Hepatocyte (in vitro differentiated cells): ENCODE data around the gene RNASE2. TPM values are rescaled to one million over a fixed set of nuclear protein-coding genes. Genes with fewer than 3 reads are reported as not detected.
A peak's percentile ranks its signal among the peaks of the same experiment; 100 is the strongest.

Experiments used
- DNase-seq: peaks from one replicate; pipeline ENCODE4 v3.0.0-alpha.2; 2016; ENCODE audit warnings: low spot score
- H2AFZ ChIP-seq: fragments of 200-600 bp; sonication (generic); 2 replicates; pipeline ENCODE4 v1.6.0; 2016; ENCODE audit warnings: antibody characterized with exemption, mild to moderate bottlenecking
- H3K27ac ChIP-seq: fragments of 200-600 bp; sonication (generic); 2 replicates; pipeline ENCODE4 v1.5.1; 2016; ENCODE audit warnings: mild to moderate bottlenecking
- H3K27me3 ChIP-seq: fragments of 200-600 bp; sonication (generic); 2 replicates; pipeline ENCODE4 v1.6.1; 2016
- H3K36me3 ChIP-seq: fragments of 200-600 bp; sonication (generic); replicated peaks from 2 replicates; pipeline ENCODE4 v1.5.1; 2016; ENCODE audit warnings: low read depth; ENCODE audit not compliant: insufficient read depth
- H3K4me1 ChIP-seq: fragments of 200-600 bp; sonication (generic); 2 replicates; pipeline ENCODE4 v1.5.1; 2016; ENCODE audit warnings: mild to moderate bottlenecking, moderate library complexity; ENCODE audit not compliant: insufficient read depth
- H3K4me2 ChIP-seq: fragments of 200-600 bp; sonication (generic); 2 replicates; pipeline ENCODE4 v1.6.0; 2016
- H3K4me3 ChIP-seq: fragments of 200-600 bp; sonication (generic); 2 replicates; pipeline ENCODE4 v1.5.1; 2016; ENCODE audit warnings: mild to moderate bottlenecking
- H3K79me2 ChIP-seq: fragments of 200-600 bp; sonication (generic); 2 replicates; pipeline ENCODE4 v1.6.0; 2017; ENCODE audit warnings: mild to moderate bottlenecking
- H3K9me2 ChIP-seq: fragments of 200-600 bp; sonication (generic); replicated peaks from 2 replicates; pipeline ENCODE4 v1.6.0; 2017; ENCODE audit warnings: mild to moderate bottlenecking; ENCODE audit not compliant: insufficient read depth
- H3K9me3 ChIP-seq: fragments of 200-600 bp; sonication (generic); 2 replicates; pipeline ENCODE4 v1.5.1; 2016; ENCODE audit warnings: low read depth, mild to moderate bottlenecking
- H4K20me1 ChIP-seq: fragments of 200-600 bp; sonication (generic); 2 replicates; pipeline ENCODE4 v1.6.0; 2016; ENCODE audit warnings: mild to moderate bottlenecking; ENCODE audit not compliant: insufficient read depth, poor library complexity, severe bottlenecking
- EZH2 ChIP-seq: fragments of 200-600 bp; sonication (generic); IDR thresholded peaks from 2 replicates; pipeline ENCODE4 v1.6.1; 2016; ENCODE audit warnings: antibody characterized with exemption, mild to moderate bottlenecking, borderline replicate concordance
- EZH2phosphoT487 ChIP-seq: fragments of 200-600 bp; sonication (generic); IDR thresholded peaks from one replicate; pipeline ENCODE4 v1.6.1; 2018; ENCODE audit warnings: antibody characterized with exemption, mild to moderate bottlenecking, low read depth, moderate library complexity; ENCODE audit not compliant: unreplicated experiment, severe bottlenecking
- WGBS: methylation state at CpG from one replicate; pipeline ENCODE4 v1.1.6; 2016; ENCODE audit warnings: low lambda C conversion rate; ENCODE audit errors: missing lambda C conversion rate; 5-methylcytosine and 5-hydroxymethylcytosine counted together
- polyA plus RNA-seq: library from polyadenylated mRNA; unstranded; fragments of >200 nt; fragmentation: Nextera tagmentation; extraction: Ambion mirVana; gene quantifications from 2 replicates; pipeline ENCODE4 v1.2.1, GENCODE V29; 2016
- total RNA-seq: library from RNA; depleted of rRNA; stranded (reverse); fragments of >200 nt; gene quantifications from 2 replicates; pipeline ENCODE4 v1.2.3, GENCODE V29; 2014
- TF ChIP-seq, protein P1 (sequence below): fragments of 200-600 bp; sonication (generic); IDR thresholded peaks from 2 replicates; pipeline ENCODE4 v1.5.1; 2016; ENCODE audit warnings: antibody characterized with exemption, mild to moderate bottlenecking; ENCODE audit not compliant: poor library complexity

Gene RNASE2
- total and polyA plus RNA-seq, 2 experiments from 2014 or later = 1.6 to 8.9 TPM

DNA sequence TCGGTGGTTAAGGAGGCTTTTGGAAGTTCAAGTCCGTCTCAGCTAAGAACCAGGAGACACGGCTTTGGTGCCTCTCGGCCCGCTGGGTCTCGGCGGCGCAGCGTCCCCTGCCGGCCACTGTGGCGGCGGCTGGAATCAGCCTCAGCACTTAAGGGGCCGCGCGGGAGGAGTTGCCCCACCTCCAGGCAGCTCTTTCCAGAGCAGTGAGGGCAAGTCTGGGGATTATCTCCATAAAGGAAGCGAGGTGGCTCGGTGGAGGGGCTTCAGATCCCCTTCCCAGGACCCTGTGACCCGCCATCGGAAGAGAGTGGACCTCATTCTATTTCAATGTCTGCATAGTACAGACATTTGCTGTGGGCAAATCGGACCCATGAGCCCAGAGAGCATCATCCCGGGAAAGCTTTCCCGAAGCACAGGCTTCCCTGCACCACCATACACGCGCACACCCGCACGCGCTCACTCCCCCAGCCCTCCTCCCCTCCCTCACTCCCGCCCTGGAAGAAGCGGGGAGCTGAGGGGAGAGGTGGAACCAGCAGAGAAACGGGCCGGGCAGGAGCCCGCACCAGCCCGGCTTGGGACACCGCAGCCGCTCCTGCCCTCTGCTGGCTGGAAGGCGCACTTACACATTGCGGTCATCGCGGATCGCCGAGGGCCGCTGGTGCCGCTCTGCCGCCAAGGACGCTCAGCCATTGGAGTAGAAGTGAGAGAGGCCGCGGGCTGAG, 15.9 kb downstream of the RNASE2 start:
- Histone ChIP-seq H3K79me2 (no peaks in the 10 kb centered on the region), H3K9me3 (no peaks in the 10 kb centered on the region), H3K9me2 (no peaks in the 10 kb centered on the region), H3K4me3 (peak overlapping the region; percentile 51), H3K27me3 (no peaks in the 10 kb centered on the region), H3K4me2 (peak overlapping the region; percentile 87), H3K4me1 (peaks cover 21% of the 10 kb centered on the region), H3K27ac (peak overlapping the region; percentile 81), H3K36me3 (no peaks in the 10 kb centered on the region), H2AFZ (peak overlapping the region; percentile 92), H4K20me1 (no peaks in the 10 kb centered on the region)
- 2% methylated on average over 47 of the region's 47 CpGs for WGBS
- TF ChIP-seq EZH2 (no peak), EZH2phosphoT487 (no peak)
- TF ChIP-seq, protein P1, sequence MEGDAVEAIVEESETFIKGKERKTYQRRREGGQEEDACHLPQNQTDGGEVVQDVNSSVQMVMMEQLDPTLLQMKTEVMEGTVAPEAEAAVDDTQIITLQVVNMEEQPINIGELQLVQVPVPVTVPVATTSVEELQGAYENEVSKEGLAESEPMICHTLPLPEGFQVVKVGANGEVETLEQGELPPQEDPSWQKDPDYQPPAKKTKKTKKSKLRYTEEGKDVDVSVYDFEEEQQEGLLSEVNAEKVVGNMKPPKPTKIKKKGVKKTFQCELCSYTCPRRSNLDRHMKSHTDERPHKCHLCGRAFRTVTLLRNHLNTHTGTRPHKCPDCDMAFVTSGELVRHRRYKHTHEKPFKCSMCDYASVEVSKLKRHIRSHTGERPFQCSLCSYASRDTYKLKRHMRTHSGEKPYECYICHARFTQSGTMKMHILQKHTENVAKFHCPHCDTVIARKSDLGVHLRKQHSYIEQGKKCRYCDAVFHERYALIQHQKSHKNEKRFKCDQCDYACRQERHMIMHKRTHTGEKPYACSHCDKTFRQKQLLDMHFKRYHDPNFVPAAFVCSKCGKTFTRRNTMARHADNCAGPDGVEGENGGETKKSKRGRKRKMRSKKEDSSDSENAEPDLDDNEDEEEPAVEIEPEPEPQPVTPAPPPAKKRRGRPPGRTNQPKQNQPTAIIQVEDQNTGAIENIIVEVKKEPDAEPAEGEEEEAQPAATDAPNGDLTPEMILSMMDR = peak; percentile 96
- peak; percentile 94 for DNase-seq

DNA sequence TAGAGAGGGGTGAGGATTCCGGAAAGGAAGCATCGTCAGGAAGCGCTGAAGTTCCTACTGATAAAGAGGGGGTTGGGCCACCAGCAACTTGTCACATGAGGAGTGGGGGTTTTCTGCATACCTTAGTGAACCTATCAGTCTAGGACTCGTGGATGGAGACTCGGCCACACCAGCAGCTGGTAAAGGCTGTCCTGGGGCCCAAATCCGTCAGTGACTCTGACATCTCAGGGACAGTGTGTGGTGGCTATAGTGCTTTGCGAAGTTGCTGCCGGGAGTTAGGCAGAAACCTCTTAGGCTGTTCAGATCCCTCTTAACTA, 16.4 kb downstream of the RNASE2 start:
- Histone ChIP-seq H3K36me3 (no peaks in the 10 kb centered on the region), H3K9me2 (no peaks in the 10 kb centered on the region), H3K9me3 (no peaks in the 10 kb centered on the region), H3K4me2 (peak overlapping the region; percentile 87), H3K4me3 (no peak overlapping the region), H3K79me2 (no peaks in the 10 kb centered on the region), H4K20me1 (no peaks in the 10 kb centered on the region), H3K4me1 (peaks cover 21% of the 10 kb centered on the region), H2AFZ (peak overlapping the region; percentile 92), H3K27ac (peak overlapping the region; percentile 78), H3K27me3 (no peaks in the 10 kb centered on the region)
- TF ChIP-seq EZH2 (no peak), EZH2phosphoT487 (no peak)
- TF ChIP-seq, protein P1 = no peak
- 14% methylated on average over 8 of the region's 8 CpGs for WGBS
- DNase-seq = no peak

DNA sequence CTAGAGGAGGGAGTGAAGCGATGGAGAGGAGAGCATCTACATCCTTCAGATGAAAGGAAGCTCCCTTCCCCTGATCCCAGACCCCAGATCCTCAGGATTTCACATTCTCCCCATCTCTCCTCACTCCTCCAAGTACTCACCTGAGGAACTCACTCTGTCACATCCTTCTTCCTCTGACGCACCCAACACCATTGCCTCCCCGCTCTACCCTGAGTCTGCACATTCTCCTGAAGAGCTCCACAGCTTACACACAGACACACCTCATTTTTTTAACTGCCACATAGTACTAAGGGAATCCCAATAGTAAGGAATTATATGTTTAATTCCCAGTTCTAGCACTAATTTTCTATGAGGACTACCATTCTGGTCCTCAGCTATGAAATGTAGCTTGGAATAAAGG, 18.2 kb downstream of the RNASE2 start:
- Histone ChIP-seq H3K9me3 (no peaks in the 10 kb centered on the region), H3K4me3 (no peak overlapping the region), H4K20me1 (no peaks in the 10 kb centered on the region), H3K27ac (no peak overlapping the region), H3K9me2 (no peaks in the 10 kb centered on the region), H3K27me3 (no peaks in the 10 kb centered on the region), H3K4me1 (peaks cover 26% of the 10 kb centered on the region), H3K79me2 (no peaks in the 10 kb centered on the region), H3K4me2 (no peak overlapping the region), H3K36me3 (no peaks in the 10 kb centered on the region), H2AFZ (no peak overlapping the region)
- TF ChIP-seq EZH2phosphoT487 (no peak), EZH2 (no peak)
- DNase-seq = no peak
- WGBS = 92% methylated on average over 3 of the region's 3 CpGs

DNA sequence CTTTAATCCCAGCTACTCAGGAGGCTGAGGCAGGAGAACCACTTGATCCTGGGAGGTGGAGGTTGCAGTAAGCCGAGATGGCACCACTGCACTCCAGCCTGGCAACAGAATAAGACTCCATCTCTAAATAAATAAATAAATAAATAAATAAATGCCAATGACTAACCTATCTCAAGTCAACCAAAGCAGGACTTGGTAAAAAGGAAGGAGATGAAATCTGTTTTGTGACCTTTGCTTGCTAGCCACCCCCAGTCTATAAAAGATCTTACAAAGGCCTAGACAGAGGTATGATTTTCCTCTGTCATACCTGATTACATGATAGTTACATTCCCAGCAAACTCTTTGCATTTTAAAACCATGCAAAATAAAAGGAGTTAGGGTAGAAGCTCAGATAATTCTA, 21.0 kb downstream of the RNASE2 start:
- DNase-seq = no peak
- Histone ChIP-seq H3K36me3 (no peaks in the 10 kb centered on the region), H2AFZ (no peak overlapping the region), H3K9me3 (no peaks in the 10 kb centered on the region), H3K4me3 (no peak overlapping the region), H3K4me2 (no peak overlapping the region), H3K27ac (no peak overlapping the region), H3K79me2 (no peaks in the 10 kb centered on the region), H3K4me1 (peaks cover 20% of the 10 kb centered on the region), H3K27me3 (no peaks in the 10 kb centered on the region), H3K9me2 (no peaks in the 10 kb centered on the region), H4K20me1 (no peaks in the 10 kb centered on the region)
- no peak for TF ChIP-seq EZH2phosphoT487
- TF ChIP-seq, protein P1 = no peak
- no peak for TF ChIP-seq EZH2
- WGBS = 94% methylated on average over 1 of the region's 1 CpG
